HG03095 (cell line): ENCODE data around the gene OR51L1.
"Not testable (repeated sequence)": the region's sequence is repeated elsewhere in the genome, so short reads cannot be mapped to it uniquely, and the experiment has no call there.

ENCODE experiments used
- ATAC-seq: cut with Tn5 transposase; IDR thresholded peaks from one replicate; pipeline ENCODE4 v1.9.1; 2021; ENCODE audit warnings: moderate library complexity; ENCODE audit not compliant: unreplicated experiment

Gene OR51L1

DNA sequence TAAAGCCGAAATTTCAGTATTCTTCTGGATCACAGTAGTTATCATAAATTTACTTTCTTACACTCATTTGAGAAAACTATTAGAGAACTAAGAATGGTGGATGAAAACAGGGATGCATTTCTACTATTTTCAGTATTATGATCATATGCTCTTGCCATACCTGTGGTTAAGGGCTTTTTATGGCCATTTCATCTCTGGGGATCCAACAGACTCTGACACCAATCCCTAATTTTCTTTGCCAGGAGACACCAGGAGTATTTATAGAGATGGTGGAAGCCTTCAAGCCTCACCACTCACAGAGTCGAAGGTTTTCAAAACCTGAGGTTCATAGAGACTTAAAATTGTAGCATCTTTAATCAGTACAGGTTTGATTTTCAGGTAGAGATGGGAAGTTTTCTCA lies at the start of gene OR51L1:
Gene OR51L1, plus strand, starts transcription at position 301 of the 400 bp plus-strand sequence. CDS start 4,132 bp downstream, outside the sequence.
- ATAC-seq: no peak

- no peak for ATAC-seq
Observed at GRCh38 chr11:4947505-4947904, 47.1 kb upstream of the OR51L1 start, which contains the start of gene OR51A4. OR51A4 (minus strand) TSS chr11:4947605; CDS start chr11:4947100, 505 bp downstream.

DNA sequence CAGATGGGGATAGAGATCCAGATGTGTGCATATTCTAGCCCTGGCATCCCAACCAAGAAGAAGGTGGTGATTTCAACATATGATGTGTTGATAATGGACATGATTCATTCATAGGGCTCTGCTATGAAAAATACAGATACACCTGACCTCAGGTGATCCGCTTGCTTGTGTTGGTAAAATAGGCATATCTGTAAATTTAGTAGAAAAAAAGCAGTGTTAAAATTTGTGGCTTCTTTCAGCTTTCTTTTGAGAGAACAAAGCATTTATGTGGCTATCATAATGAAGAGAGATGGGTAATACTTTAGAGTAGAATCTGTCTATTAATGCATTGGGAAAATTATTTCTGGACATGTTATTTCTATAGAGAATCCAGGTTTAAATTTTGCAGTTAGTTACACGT lies 39.0 kb upstream of the OR51L1 start, which contains the start of gene OR51A2:
Gene OR51A2, minus strand, starts transcription at position 101 of the 400 bp plus-strand sequence. Its CDS starts 0 bp downstream, at position 101.
- not testable (repeated sequence) for ATAC-seq

- ATAC-seq: no peak
Observed at GRCh38 chr11:4957396-4957795, 37.3 kb upstream of the OR51L1 start.

DNA sequence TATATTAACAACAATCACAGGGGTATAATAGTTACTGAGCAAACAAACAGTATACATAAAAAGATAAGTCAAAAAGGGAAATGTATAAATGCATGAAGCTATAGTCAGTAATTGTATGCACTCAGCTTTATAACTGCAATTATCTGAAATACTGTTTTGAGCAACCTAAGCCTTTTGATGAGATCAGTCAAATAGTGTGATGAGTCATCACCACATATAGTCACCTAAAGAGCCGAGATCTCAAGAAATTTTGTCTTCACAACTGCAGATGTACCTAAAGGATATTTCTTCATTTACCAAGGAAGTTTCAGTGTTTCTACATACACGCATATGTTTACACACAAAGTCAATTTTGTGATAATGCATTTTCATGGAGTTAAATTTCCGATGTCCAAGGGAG lies 33.8 kb upstream of the OR51L1 start:
- ATAC-seq: no peak

- ATAC-seq: no peak
Observed at GRCh38 chr11:4962816-4963215, 31.8 kb upstream of the OR51L1 start.

DNA sequence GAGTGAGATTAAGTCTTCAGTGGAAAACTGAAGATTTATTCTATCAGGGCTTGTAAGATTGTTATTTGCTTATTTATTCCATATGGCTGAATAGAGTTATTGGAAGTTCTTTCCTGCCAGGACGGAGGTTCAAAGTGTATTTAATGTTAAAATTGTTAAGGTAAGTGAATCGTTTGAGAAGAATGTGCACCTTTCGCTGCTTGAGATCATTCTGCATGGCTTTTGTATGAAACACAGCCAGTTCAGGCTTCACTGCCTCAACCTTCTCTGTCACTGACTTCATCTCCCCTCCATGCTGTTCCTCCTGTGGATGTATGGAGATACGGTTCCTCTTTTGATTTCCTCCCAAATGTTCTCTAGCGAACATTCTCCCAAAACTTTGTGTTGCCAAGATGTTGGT lies 19.2 kb upstream of the OR51L1 start:
- no peak for ATAC-seq

DNA sequence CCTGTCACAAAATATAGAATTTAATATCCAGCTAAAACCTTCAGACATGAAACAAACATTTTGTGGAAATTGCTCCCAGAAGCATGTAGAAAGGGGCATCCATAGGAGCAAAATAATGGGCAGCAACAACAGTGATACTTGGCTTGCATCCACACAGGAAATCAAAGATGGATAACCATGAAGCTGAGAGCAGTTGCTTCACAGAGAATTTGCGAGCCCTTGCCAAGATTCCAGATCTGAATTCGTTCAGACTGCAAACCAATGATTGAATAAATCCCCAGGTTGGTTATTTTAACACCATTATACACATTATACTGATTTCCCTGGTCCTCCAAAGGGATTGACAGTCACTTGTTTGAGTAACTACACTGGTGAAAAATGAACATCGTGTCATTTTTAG lies 15.6 kb upstream of the OR51L1 start:
- ATAC-seq: no peak

DNA sequence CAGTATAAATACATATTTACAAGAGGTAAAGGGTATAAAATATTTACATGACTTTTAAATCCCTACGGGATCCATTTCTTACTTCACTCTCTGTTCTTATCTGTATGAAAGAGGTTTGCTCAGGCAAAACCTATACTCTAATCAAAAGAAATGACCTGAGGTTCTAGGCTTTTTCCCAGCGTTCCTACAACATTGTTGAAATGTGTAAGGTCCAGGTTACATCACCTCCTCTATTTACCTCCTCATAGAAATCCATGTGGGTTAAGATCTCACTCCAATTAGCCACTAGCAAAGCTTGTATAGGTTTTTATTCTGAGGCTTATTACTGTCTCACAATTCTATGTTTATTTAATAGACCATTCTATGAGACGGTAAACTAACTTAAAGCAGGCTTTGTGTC lies 12.0 kb upstream of the OR51L1 start:
- ATAC-seq: no peak

GRCh38 chr11:4983841-4984240 lies 10.8 kb upstream of the OR51L1 start:
- no peak for ATAC-seq

- ATAC-seq: no peak
Observed at GRCh38 chr11:4991060-4991459, 3.6 kb upstream of the OR51L1 start.

DNA sequence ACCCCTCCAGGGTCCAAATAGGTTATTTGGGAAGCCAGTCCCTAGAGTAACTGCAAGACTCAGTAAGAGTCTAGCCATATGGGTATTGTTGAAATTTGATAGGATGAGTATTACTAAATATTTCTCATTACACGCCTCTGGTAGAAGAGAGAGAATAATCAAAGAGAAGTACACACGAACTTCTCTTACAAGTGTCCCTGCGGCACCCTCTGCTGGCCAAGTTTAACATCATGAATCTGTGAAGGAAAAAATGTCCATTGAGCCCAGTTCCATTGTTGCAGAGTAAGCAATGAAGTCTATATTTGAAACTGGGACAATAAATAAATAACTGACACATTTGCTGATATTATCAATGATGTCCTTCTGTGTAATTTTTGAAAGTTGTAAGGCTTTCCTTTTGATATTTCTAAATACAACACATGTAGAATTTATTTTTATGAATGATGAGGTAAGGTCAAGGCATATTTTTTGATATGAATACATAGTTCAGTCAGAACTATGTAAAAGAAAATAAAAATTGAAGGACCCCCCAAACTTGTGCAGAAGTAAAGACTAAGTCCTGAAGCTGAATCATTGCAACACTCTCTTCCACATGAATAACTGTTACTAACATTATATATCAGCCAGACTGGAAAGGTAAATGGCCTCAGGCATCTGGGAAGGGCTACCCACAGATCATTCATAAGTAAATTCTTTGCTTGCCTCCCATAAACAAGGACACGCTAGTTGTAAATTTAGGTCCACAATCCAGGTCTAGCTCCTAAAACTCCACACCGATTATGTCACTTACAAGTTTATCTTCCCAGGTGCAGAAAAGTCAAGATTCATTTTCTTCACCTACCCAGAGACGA lies 10.0 kb downstream of the OR51L1 start:
- ATAC-seq: no peak

DNA sequence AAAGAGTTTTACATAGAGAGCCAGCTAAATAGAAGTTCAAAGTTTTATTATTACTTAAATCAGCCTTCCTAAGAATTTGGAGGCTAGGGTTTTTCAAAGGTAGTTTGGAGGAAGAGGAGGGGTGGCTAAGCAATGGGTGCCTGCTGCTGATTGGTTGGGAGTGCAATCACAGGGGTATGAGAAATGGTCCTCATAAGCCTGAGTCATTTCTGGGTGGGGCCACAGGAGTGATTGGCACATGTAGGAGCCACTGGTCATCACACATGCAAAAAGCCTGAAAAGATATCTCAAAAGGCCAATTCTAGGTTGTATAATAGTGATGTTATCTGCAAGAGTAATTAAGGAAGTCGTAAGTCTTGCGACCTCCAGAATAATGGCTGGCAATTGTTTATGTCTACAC lies 12.9 kb downstream of the OR51L1 start:
- no peak for ATAC-seq

- no peak for ATAC-seq
Observed at GRCh38 chr11:5011254-5011653, 16.6 kb downstream of the OR51L1 start.

GRCh38 chr11:5013012-5013411 lies 18.4 kb downstream of the OR51L1 start:
- ATAC-seq: no peak

GRCh38 chr11:5021996-5022395 lies 27.3 kb downstream of the OR51L1 start:
- no peak for ATAC-seq

DNA sequence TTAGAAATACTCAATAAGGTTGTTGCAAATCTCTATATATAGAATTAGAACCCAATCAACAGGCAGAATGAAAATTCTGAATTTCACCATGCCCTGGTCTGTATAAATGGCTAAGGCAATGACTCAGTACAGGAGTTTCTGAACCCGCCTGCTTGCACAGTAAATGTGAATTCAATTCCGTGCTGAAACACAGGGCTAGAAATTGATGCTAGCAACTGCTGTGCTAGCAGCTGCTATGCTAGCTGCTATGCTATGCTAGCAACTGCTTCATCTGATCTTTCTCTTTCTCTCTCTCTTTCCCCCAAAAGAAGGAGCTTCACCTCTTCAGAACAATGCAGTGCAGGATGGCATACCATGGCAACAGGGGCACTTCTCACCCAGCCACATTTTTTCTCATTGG lies 42.0 kb downstream of the OR51L1 start:
- no peak for ATAC-seq

- no peak for ATAC-seq
Observed at GRCh38 chr11:5037926-5038325, 43.3 kb downstream of the OR51L1 start.

DNA sequence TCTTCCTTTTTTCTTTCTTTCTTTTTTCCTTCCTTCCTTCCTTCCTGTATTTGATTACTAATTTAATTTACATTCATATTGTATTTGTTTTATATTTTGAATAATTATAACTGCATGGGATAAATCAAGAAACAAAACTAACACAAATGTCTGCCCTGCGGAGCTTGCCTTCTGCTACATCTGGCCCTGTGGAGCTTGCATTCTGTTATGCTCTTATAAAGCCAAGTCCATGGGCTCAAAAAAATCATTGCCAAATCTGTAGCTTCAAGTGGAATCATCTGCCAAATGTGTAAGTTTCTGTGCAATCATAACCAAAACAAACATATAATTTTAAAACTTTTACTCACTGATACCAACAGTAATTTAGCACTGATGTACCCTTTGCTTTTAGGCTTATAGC lies 43.7 kb downstream of the OR51L1 start:
- no peak for ATAC-seq

- ATAC-seq: no peak
Observed at GRCh38 chr11:5040876-5041275, 46.2 kb downstream of the OR51L1 start.

DNA sequence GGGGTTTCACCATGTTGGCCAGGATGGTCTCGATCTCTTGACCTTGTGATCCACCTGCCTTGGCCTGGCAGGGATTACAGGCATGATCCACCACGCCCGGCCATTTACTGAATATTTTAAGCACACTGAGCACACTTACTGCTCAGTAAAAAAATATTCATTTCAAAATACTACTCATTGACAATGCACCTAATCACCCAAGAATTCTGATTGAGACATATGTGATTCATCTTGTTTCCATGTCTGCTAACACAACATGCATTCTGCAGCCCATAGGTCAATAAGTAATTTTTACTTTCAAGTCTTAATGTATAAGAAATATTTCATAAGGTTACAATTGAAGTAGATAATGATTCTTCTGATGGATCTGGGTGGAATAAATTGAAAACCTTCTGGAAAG lies 47.4 kb downstream of the OR51L1 start:
- no peak for ATAC-seq

- ATAC-seq: no peak
Observed at GRCh38 chr11:5043380-5043779, 48.7 kb downstream of the OR51L1 start.

DNA sequence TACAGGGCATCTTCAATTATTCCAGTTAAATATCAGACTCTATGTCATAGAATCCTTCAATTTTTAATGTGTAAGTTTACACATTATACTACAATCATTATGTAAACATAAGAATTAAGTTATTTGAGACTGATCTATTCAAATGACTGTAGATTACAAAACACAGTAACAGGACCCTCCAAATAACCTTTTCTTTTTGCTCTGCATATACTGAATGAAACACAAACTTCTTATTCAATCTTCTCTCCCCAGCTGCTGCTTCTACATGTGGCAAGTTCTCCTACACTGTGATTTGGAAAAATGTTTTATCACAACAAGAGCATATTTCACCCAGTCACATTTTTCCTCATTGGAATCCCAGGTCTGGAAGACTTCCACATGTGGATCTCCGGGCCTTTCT lies 51.6 kb downstream of the OR51L1 start, which contains the start of gene OR52J3:
Gene OR52J3, plus strand, starts transcription at position 301 of the 400 bp plus-strand sequence. Its CDS starts 0 bp downstream, at position 301.
- ATAC-seq: no peak
